Tibial nerve (tissue), 4 donors: ENCODE data around the gene TBC1D32.
"Not testable (repeated sequence)": the region's sequence is repeated elsewhere in the genome, so short reads cannot be mapped to it uniquely, and the experiment has no call there.

Source experiments
- EP300 ChIP-seq, 2 donors: sonication (generic); formaldehyde crosslinking; IDR thresholded peaks; one replicate each; pipeline ENCODE4 v1.6.1; 2017; ENCODE audit warnings: antibody characterized with exemption in 2 of 2, mild to moderate bottlenecking in 1 of 2
- TF ChIP-seq, protein P1 (sequence below), 5 experiments: fragments of 200-600 bp in 3 of 5; fragments of 450-650 bp in 2 of 5; sonication (generic) in 3 of 5; IDR thresholded peaks; one replicate each; pipeline ENCODE4 v1.5.1; 2016 to 2019; ENCODE audit warnings: antibody characterized with exemption in 5 of 5, mild to moderate bottlenecking in 3 of 5, moderate library complexity in 2 of 5

DNA sequence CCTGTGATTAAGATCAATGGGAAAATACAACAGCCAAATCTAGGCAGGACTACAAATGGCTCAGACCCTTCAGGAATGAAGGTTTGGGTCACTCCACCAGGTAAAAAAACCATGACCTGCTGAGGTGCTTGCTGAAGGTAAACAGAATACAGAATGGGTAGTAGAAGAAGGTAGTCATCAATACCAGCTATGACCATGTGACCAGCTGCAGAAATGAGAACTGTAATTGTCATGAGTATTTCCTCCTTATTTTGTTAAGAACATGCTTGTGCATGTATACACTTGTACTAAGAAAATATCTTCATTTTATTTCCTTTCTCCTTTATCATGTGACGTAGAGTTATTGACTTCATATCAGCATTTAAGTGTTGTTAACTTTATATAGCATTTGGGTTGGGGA lies 161.8 kb downstream of the TBC1D32 start:
- TF ChIP-seq, protein P1, sequence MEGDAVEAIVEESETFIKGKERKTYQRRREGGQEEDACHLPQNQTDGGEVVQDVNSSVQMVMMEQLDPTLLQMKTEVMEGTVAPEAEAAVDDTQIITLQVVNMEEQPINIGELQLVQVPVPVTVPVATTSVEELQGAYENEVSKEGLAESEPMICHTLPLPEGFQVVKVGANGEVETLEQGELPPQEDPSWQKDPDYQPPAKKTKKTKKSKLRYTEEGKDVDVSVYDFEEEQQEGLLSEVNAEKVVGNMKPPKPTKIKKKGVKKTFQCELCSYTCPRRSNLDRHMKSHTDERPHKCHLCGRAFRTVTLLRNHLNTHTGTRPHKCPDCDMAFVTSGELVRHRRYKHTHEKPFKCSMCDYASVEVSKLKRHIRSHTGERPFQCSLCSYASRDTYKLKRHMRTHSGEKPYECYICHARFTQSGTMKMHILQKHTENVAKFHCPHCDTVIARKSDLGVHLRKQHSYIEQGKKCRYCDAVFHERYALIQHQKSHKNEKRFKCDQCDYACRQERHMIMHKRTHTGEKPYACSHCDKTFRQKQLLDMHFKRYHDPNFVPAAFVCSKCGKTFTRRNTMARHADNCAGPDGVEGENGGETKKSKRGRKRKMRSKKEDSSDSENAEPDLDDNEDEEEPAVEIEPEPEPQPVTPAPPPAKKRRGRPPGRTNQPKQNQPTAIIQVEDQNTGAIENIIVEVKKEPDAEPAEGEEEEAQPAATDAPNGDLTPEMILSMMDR (IDR thresholded peaks at IDR 0.05): not testable (repeated sequence)
- not testable (repeated sequence) for TF ChIP-seq EP300 (IDR thresholded peaks at IDR 0.05)
